ENCODE measurements around the gene KSR2. TPM values are rescaled to one million over a fixed set of nuclear protein-coding genes. Genes with fewer than 3 reads are reported as not detected.

KSR2 gene
- total RNA-seq, 2 experiments from 2014 or later, result 0.03 to 0.15 TPM

GRCh38 chr12:117807946-117808345, 160.8 kb downstream of the KSR2 start:
- Histone ChIP-seq H3K9me2 (ENCODE audit: insufficient read depth, low read length) (no peaks in the 10 kb centered on the region), H4K20me1 (ENCODE audit: insufficient read depth, low read length) (no peaks in the 10 kb centered on the region), H3K27ac (ENCODE audit: low read depth, low read length, poor library complexity, severe bottlenecking) (no peak overlapping the region), H3K4me1 (ENCODE audit: insufficient read depth, low read length, poor library complexity, severe bottlenecking) (no peaks in the 10 kb centered on the region), H3K4me3 (ENCODE audit: low read depth, low read length, poor library complexity, severe bottlenecking) (no peak overlapping the region), H3K79me2 (ENCODE audit: insufficient read depth, low read depth, low read length) (no peaks in the 10 kb centered on the region), H2AFZ (ENCODE audit: low read length) (no peak overlapping the region), H3K4me2 (ENCODE audit: low read length) (no peak overlapping the region), H3K9me3 (ENCODE audit: low read length) (no peaks in the 10 kb centered on the region), H3K36me3 (ENCODE audit: insufficient read depth, low read length) (no peaks in the 10 kb centered on the region)
- ChIA-PET POLR2A (no interaction called here), CTCF (ENCODE audit: unreplicated experiment) (no interaction called here)
- no TSS peak for BruUV-seq (replicated peaks)
- intact Hi-C loops (cut with micrococcal nuclease; ENCODE audit: unreplicated experiment), result no loop called here
- no peak for DNase-seq (ENCODE audit: low spot score)
- no peak for TF ChIP-seq CTCF (conservative IDR thresholded peaks at IDR 0.05; ENCODE audit: low read length)

- Histone ChIP-seq H3K27ac (ENCODE audit: low read depth, low read length, poor library complexity, severe bottlenecking) (no peak overlapping the region), H4K20me1 (ENCODE audit: insufficient read depth, low read length) (no peaks in the 10 kb centered on the region), H3K9me3 (ENCODE audit: low read length) (no peaks in the 10 kb centered on the region), H3K36me3 (ENCODE audit: insufficient read depth, low read length) (no peaks in the 10 kb centered on the region), H2AFZ (ENCODE audit: low read length) (no peak overlapping the region), H3K4me3 (ENCODE audit: low read depth, low read length, poor library complexity, severe bottlenecking) (no peak overlapping the region), H3K4me1 (ENCODE audit: insufficient read depth, low read length, poor library complexity, severe bottlenecking) (no peaks in the 10 kb centered on the region), H3K4me2 (ENCODE audit: low read length) (no peak overlapping the region), H3K9me2 (ENCODE audit: insufficient read depth, low read length) (no peaks in the 10 kb centered on the region), H3K79me2 (ENCODE audit: insufficient read depth, low read depth, low read length) (no peaks in the 10 kb centered on the region)
- intact Hi-C loops (cut with micrococcal nuclease; ENCODE audit: unreplicated experiment), result no loop called here
- POLR2A ChIA-PET, result no interaction called here
- BruUV-seq (replicated peaks), result no TSS peak
- TF ChIP-seq EZH2phosphoT487 (IDR thresholded peaks at IDR 0.05; ENCODE audit: borderline replicate concordance, low read depth, low read length) (no peak), CTCF (conservative IDR thresholded peaks at IDR 0.05; ENCODE audit: low read length) (no peak)
- CTCF ChIA-PET (ENCODE audit: unreplicated experiment), result no interaction called here
- DNase-seq (ENCODE audit: low spot score), result no peak
These were observed 161.4 kb downstream of the KSR2 start for GRCh38 chr12:117807355-117807754.

- ChIA-PET POLR2A (no interaction called here), CTCF (ENCODE audit: unreplicated experiment) (no interaction called here)
- Histone ChIP-seq H3K9me3 (ENCODE audit: low read length) (no peaks in the 10 kb centered on the region), H2AFZ (ENCODE audit: low read length) (no peak overlapping the region), H3K4me1 (ENCODE audit: insufficient read depth, low read length, poor library complexity, severe bottlenecking) (no peaks in the 10 kb centered on the region), H3K4me3 (ENCODE audit: low read depth, low read length, poor library complexity, severe bottlenecking) (no peak overlapping the region), H3K36me3 (ENCODE audit: insufficient read depth, low read length) (no peaks in the 10 kb centered on the region), H3K9me2 (ENCODE audit: insufficient read depth, low read length) (no peaks in the 10 kb centered on the region), H4K20me1 (ENCODE audit: insufficient read depth, low read length) (no peaks in the 10 kb centered on the region), H3K27ac (ENCODE audit: low read depth, low read length, poor library complexity, severe bottlenecking) (no peak overlapping the region), H3K79me2 (ENCODE audit: insufficient read depth, low read depth, low read length) (no peaks in the 10 kb centered on the region), H3K4me2 (ENCODE audit: low read length) (no peak overlapping the region)
- TF ChIP-seq CTCF (conservative IDR thresholded peaks at IDR 0.05; ENCODE audit: low read length), result no peak
- no peak for TF ChIP-seq EZH2phosphoT487 (IDR thresholded peaks at IDR 0.05; ENCODE audit: borderline replicate concordance, low read depth, low read length)
- BruUV-seq (replicated peaks), result no TSS peak
- no peak for DNase-seq (ENCODE audit: low spot score)
- intact Hi-C loops (cut with micrococcal nuclease; ENCODE audit: unreplicated experiment), result no loop called here
These were observed 162.9 kb downstream of the KSR2 start for GRCh38 chr12:117805865-117806264.

Measured in OCI-LY7 (cell line).